ENCODE data around the gene MYO5A.

- TF ChIP-seq CTCF (IDR thresholded peaks at IDR 0.05 in 2 of 3, conservative IDR thresholded peaks at IDR 0.05 in 1 of 3; ENCODE audit: control insufficient read depth in 2 of 3, extremely low read depth in 1 of 3, insufficient read depth in 1 of 3, low read depth in 3 of 3, low read length in 3 of 3), result no peak
- TF ChIP-seq CREB1 (IDR thresholded peaks at IDR 0.05; ENCODE audit: low read depth), result no peak
- no peak for TF ChIP-seq POLR2AphosphoS5 (IDR thresholded peaks at IDR 0.05; ENCODE audit: low read length)
- no peak for TF ChIP-seq HDAC2 (IDR thresholded peaks at IDR 0.05)
- no peak for TF ChIP-seq ZNF274 (IDR thresholded peaks at IDR 0.05; ENCODE audit: insufficient read depth, insufficient read length)
- TF ChIP-seq SRF (IDR thresholded peaks at IDR 0.05; ENCODE audit: low read depth in 2 of 2, low read length in 2 of 2), result no peak
- TF ChIP-seq NR2C2 (IDR thresholded peaks at IDR 0.05; ENCODE audit: borderline replicate concordance, control insufficient read depth, insufficient read length, low read depth), result no peak
- TF ChIP-seq BHLHE40 (IDR thresholded peaks at IDR 0.05; ENCODE audit: borderline replicate concordance in 1 of 2, low read depth in 2 of 2, low read length in 1 of 2), result no peak
- no peak for TF ChIP-seq ZNF24 (IDR thresholded peaks at IDR 0.05)
- TF ChIP-seq NR2C1 (IDR thresholded peaks at IDR 0.05), result no peak
- TF ChIP-seq USF2 (IDR thresholded peaks at IDR 0.05; ENCODE audit: borderline replicate concordance, low read depth, low read length), result no peak
- TF ChIP-seq POLR2AphosphoS2 (IDR thresholded peaks at IDR 0.05; ENCODE audit: low read depth, low read length), result no peak
- TF ChIP-seq TCF7 (IDR thresholded peaks at IDR 0.05; ENCODE audit: borderline replicate concordance), result no peak
- no peak for TF ChIP-seq EZH2 (IDR thresholded peaks at IDR 0.05; ENCODE audit: borderline replicate concordance, control insufficient read depth, low read depth, low read length)
Observed at GRCh38 chr15:52278135-52278534, 250.5 kb downstream of the MYO5A start.
